ENCODE data around the gene CDK19.
"Not testable (repeated sequence)": the region's sequence is repeated elsewhere in the genome, so short reads cannot be mapped to it uniquely, and the experiment has no call there.

Gene CDK19

GRCh38 chr6:110815411-110816409, at the start of gene CDK19:
CDK19 (minus strand) TSS chr6:110815469; CDS start chr6:110815136, 333 bp downstream.
- peak; percentile 99 for DNase-seq (ENCODE audit: low read depth)

GRCh38 chr6:110864824-110865223, 49.6 kb upstream of the CDK19 start:
- DNase-seq (ENCODE audit: low read depth) = no peak

DNA sequence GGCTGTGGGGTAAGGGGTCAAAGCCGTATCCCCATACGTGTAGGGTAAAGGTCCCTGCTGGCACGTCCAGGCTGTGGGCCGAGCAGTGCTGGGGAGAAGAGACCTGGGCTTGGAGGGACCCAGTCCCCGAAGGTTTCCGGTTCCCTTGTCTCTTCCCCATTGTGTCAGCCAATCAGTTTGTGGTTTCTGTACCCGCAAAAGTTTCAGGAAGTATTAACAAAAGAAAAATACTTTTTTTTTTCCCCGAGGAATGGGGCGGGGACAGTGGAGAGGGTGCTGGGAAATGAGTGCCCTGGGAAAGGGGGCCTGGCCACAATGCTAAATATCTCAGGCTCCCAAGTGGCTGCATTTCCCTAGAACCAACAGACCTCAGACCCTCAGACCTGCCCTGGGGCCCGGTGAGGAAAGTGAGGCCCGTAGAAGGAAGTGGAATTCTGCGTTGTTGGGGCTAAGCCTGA, 44.1 kb upstream of the CDK19 start:
- no peak for DNase-seq (ENCODE audit: low read depth)

DNA sequence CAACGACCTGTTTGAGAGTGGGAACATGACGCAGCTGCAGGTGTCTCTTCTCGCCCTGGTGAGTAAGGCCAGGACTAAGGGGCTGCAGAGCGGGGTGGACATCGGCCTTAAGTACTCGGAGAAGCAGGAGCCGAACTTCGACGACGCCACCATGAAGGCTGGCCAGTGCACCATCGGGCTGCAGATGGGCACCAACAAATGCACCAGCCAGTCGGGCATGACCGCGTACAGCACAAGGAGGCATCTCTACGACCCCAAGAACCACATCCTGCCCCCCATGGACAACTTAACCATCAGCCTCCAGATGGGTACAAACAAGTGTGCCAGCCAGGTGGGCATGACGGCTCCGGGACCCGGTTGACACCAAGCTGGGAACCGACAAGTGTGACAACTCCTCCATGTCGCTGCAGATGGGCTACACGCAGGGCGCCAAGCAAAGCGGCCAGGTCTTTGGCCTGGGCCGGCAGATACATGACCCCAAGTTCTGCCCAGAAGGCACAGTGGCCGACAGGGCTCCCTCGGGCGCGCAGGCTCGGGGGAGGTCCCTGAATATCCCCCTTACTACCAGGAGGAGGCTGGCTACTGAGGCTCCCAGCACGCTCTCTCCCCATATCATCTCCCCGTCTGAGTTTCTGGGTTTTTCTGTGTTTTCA, 43.4 kb upstream of the CDK19 start:
- no peak for DNase-seq (ENCODE audit: low read depth)

DNA sequence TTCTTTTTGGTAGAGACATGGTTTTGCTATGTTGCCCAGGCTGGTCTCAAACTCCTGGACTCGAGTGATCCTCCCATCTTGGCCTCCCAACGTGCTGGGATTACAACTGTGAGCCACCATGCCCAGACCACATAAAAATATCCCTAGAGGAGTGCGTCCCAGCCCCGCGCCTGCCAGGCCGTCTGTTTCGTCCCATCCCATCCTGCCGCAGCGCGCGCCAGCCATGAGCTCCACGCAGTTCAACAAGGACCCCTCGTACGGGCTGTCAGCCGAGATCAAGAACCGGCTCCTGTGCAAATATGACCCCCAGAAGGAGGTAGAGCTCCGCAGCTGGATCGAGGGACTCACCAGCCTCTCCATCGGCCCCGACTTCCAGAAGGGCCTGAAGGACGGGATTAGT, 42.7 kb upstream of the CDK19 start:
- DNase-seq (ENCODE audit: low read depth) = no peak

DNA sequence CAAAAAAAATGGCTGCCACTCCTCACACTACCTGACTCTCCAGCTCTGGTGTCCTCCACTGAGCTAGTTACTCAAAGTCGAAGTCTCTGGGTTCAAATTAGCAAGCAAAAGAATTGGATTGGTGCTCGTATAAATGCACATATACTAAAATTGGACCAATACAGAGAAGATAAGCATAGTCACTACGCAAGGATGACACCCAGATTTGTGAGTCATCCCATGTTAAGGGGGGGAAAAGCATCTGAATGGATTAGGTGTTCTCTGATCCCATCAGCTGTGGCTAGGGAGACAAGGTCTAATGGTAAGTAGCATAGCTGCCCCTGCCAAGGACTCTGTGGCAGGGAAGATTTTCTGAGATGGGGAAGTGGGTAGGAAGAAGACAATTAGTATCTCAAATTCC, 41.0 kb upstream of the CDK19 start:
- DNase-seq (ENCODE audit: low read depth) = no peak

DNA sequence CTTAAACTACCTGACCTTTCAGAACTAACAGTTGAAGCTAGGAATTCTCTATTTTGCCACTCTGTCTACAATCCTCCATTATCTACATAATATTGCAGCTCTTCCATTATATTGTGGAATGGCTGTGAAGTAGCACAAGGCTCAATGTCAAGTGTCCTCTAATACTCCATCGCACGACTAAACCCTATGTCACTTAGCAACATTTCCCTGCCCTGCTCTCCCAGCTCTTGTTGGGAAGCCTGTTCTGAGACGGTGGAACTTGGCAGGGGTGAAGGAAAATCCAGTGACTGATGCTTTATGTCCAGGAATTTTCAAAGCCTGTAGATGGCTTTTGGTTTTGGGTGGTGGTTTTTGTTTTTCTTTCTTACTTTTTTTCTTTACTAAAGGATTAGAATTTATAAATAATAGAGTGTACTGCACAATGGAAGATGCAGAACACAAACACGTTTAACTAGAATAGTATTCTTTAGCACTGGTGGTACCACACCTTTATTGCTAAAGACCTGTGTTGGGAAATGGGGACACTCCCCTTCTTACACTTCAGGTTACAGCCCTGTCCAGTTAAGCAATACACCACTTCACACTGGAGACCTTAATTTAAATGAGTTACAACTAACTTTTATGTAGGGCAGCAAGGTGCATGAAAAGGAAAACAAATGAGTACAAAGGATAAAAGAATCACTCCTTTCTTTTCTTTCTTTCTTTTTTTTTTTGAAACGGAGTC, 38.6 kb upstream of the CDK19 start:
- no peak for DNase-seq (ENCODE audit: low read depth)

DNA sequence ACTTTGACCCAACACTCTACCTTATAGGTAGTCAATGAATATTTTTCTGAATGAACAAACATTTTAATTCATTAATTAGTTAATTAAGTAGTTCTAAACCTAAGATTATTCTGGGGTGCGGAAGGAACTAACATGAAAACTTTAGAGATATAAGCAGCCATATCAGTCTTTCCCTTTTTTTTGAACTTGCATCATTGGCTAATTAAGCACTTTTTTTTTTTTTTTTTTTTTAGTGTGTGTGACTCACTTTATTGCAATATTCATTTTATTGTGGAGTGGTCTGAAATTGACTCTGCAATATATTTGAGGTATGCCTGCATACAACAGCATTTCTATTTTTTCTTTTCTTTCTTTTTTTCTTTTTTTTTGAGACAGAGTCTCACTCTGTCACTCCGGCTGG, 37.5 kb upstream of the CDK19 start:
- no peak for DNase-seq (ENCODE audit: low read depth)

GRCh38 chr6:110849781-110850180, 34.5 kb upstream of the CDK19 start:
- DNase-seq (ENCODE audit: low read depth) = no peak

GRCh38 chr6:110841266-110841665, 26.0 kb upstream of the CDK19 start:
- DNase-seq (ENCODE audit: low read depth) = no peak

DNA sequence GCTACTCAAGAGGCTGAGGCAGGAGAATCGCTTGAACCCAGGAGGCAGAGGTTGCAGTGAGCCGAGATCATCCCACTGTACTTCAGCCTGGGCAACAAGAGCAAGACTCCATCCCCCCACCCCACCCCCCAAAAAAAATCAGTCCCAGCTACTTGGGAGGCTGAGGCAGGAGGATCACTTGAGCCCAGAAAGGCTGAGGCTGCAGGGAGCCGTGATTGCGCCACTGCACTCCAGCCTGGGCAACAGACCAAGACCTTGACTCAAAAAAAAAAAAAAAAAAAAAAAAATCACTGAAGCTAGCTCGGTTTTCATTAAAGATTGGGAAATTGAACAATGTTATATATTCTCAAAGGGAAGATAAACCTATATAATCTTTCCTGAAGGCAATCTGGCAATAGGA, 20.5 kb upstream of the CDK19 start:
- DNase-seq (ENCODE audit: low read depth) = not testable (repeated sequence)

GRCh38 chr6:110833831-110834230, 18.6 kb upstream of the CDK19 start:
- no peak for DNase-seq (ENCODE audit: low read depth)

- DNase-seq (ENCODE audit: low read depth) = no peak
Measured at GRCh38 chr6:110831405-110831804, 16.1 kb upstream of the CDK19 start.

GRCh38 chr6:110828396-110828795, 13.1 kb upstream of the CDK19 start:
- peak; percentile 19 for DNase-seq (ENCODE audit: low read depth)

DNA sequence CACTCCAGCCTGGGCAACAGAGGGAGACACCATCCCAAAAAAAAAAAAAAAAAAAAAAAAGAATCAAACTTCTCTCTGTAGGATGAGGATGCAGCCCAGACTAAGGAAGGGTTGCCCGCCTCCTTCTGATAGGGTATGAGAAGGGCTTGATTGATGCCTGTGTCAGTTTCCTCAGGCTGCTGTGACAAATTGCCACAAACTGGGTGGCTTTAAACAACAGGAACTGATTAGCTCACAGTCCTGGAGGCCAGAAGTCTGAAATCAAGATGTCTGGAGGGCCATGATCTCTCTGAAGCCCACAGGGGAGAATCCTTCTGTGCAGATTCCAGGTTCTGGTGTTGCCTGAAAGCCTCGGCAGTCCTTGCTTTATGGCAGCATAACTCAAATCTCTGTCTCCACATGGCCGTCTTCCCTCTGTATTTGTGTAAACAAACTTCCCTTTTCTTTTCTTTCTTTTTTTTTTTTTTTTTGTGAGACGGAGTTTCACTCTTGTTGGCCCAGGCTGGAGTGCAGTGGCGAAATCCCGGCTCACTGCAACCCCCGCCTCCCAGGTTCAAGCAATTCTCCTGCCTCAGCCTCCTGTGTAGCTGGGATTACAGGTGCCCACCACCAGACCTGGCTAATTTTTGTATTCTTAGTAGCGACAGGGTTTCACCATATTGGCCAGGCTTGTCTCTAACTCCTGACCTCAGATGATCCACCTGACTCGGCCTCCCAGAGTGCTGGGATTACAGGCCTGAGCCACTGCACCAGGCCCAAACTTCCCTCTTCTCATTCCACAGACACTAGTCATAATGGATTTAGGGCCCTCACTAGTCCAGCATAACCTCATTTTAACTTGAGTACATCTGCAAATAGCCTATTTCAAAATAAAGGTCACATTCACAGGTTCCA, 11.2 kb upstream of the CDK19 start:
- DNase-seq (ENCODE audit: low read depth) = peak; percentile 43

DNA sequence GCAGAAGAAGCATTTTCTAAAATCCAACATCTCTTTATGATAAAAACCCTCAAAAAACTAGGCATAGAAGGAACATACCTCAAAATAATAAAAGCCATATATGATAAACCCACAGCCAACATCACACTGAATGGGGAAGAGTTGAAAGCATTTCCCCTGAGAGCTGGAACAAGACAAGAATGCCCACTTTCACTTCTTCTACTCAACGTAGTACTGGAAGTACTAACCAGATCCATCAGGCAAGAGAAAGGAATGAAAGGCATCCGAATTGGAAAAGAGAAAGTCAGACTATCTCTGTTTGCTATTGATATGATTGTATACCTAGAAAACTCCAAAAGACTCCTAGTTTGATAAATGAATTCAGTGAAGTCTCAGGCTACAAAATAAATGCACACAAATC, 7.9 kb upstream of the CDK19 start:
- DNase-seq (ENCODE audit: low read depth) = peak; percentile 20

GRCh38 chr6:110822249-110822648, 7.0 kb upstream of the CDK19 start:
- DNase-seq (ENCODE audit: low read depth) = peak; percentile 64

DNA sequence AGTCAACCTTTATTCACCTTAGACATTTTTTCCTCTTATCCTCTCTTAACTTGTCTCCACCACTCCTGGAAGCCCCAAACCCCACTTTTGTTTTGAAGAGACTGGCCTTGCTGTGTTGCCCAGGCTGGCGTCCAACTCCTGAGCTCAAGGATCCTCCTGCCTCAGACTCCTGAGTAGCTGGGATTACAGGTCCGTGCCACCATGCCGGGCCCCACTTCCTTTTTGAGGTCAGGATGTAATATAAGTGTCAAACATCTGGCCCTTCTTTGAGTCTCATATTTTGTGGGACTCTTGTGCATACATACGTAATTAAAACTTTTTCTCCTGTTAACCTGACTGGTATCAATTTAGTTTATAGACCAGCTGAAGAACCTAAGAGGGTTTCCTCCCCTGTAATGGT, 1.4 kb upstream of the CDK19 start:
- no peak for DNase-seq (ENCODE audit: low read depth)

- DNase-seq (ENCODE audit: low read depth) = no peak
Measured at GRCh38 chr6:110815015-110815410, 256 bp downstream of the CDK19 start.

GRCh38 chr6:110814102-110815014, 911 bp downstream of the CDK19 start:
- DNase-seq (ENCODE audit: low read depth) = peak; percentile 55

Data from EH (cell line).